ENCODE data around the gene INPP1.
"Not testable (repeated sequence)": the region's sequence is repeated elsewhere in the genome, so short reads cannot be mapped to it uniquely, and the experiment has no call there.

The INPP1 gene, protein sequence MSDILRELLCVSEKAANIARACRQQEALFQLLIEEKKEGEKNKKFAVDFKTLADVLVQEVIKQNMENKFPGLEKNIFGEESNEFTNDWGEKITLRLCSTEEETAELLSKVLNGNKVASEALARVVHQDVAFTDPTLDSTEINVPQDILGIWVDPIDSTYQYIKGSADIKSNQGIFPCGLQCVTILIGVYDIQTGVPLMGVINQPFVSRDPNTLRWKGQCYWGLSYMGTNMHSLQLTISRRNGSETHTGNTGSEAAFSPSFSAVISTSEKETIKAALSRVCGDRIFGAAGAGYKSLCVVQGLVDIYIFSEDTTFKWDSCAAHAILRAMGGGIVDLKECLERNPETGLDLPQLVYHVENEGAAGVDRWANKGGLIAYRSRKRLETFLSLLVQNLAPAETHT

DNA sequence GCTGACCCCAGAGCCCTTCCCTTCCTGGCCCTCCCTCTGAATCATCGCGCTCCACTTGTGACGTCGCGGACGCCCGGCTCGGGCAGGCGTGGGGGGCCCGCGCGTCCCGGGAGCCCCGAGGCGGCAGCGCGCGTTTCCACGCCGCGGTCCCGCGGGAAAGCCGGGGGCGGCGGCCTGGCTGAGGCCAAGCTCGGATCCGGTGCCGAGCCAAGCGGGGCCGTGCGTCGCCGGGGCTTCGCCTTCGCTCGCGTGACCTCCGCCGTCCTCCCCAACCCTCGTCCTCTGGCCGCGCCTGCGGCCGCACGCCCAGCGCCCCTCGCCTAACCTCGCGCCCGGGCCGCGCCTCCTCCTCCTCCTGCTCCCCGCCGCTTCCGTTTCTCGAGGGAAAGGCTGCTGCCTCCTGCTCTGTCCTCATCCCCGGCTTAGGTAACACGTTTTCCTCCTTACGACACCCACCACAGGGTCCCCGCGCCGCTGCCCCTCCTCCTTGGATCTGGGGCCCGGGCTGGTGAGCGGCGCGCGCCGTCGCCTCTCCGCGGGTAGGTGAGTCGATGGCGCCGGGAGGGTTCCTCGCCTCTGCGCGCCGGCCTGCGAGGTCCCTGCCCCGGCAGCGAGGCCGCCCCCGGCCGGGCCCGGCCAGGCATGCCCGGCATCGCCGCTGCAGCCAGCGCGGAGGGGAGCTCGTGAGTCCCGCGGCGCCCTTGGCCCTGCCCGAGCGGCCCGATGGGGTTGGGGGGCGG, at the start of gene INPP1:
Gene INPP1 (plus strand): TSS at position 54 of the 740 bp plus-strand sequence. CDS start 16,514 bp downstream, outside the sequence.
- DNase-seq (ENCODE audit: low read depth, low spot score): no peak

GRCh38 chr2:190297880-190298279, 45.5 kb upstream of the INPP1 start:
- DNase-seq (ENCODE audit: low read depth, low spot score): not testable (repeated sequence)

DNA sequence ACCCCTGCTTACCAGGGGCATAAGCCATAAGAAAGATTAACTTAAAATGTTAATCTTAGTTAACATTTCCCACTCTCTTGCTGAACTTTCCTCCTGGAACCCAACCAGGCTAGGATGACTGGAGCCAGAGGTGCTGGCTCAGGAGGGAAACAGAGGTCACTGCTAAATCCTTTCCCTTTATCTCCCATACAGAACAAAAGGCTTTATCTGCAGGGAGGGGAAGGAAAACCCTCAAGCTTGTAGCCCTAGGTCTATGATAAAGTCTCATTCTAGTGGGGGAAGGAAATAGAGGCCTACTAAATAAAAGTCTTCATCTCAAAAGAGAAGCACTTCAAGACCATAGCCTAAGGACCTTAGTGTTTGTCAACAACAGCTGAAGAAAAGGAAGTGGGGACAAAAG, 42.4 kb upstream of the INPP1 start:
- DNase-seq (ENCODE audit: low read depth, low spot score): no peak

DNA sequence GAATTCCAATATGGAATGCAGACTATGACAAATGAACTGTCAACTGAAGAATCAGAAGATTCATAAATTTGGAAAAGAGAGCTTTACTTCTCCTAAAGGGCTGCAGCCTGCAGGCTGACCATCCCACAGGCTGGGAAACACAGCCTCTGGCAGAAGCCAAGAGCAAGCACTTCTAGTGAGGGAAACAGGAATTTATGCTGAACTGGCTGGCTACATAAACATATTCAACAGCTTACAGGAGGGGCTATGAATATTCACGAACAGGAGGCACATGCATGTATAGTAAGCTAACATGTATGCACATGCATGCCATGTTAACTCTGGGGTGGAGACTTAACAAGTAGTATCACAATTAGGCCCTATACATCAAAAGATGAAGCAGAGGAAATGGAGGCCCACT, 41.3 kb upstream of the INPP1 start:
- DNase-seq (ENCODE audit: low read depth, low spot score): no peak

- no peak for DNase-seq (ENCODE audit: low read depth, low spot score)
Observed at GRCh38 chr2:190303647-190304046, 39.7 kb upstream of the INPP1 start.

GRCh38 chr2:190304404-190304803, 39.0 kb upstream of the INPP1 start:
- no peak for DNase-seq (ENCODE audit: low read depth, low spot score)

GRCh38 chr2:190308031-190308430, 35.4 kb upstream of the INPP1 start:
- no peak for DNase-seq (ENCODE audit: low read depth, low spot score)

- no peak for DNase-seq (ENCODE audit: low read depth, low spot score)
Observed at GRCh38 chr2:190311893-190312634, 31.3 kb upstream of the INPP1 start.

DNA sequence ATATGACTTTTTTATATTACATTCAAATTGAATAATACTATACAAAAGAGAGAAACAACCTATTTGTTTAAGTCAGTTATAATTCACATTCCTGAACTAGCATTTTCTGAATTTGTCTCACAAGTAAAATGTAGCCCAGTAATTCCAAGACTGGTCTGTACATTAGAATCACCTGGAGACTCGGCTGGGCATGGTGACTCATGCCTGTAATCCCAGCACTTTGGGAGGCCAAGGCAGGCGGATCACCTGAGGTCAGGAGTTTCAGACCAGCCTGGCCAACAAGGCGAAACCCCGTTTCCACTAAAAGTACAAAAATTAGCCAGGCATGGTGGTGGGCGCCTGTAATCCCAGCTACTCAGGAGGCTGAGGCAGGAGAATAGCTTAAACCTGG, 30.8 kb upstream of the INPP1 start:
- not testable (repeated sequence) for DNase-seq (ENCODE audit: low read depth, low spot score)

GRCh38 chr2:190313880-190314279, 29.5 kb upstream of the INPP1 start:
- no peak for DNase-seq (ENCODE audit: low read depth, low spot score)

GRCh38 chr2:190315273-190315672, 28.1 kb upstream of the INPP1 start:
- no peak for DNase-seq (ENCODE audit: low read depth, low spot score)

DNA sequence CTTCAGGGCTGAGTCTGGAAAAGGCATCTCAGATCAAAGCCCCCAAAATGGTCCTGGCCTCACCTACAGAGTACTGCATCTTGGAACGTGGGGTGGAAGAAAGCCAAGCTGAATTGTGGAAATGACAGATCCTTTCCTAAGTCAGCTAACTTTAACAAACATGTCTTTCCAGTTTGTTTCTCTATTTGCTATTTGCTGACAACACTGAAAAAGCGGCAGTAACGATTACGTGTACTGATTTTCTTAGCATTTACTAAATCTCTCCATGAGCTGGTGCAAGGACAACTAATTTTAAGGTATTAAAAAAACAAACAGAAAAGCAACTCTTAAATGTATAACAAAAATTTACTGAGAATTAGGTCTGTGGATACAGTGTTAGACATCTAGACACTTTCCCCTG, 24.9 kb upstream of the INPP1 start:
- DNase-seq (ENCODE audit: low read depth, low spot score): no peak

- DNase-seq (ENCODE audit: low read depth, low spot score): no peak
Observed at GRCh38 chr2:190318931-190319554, 24.3 kb upstream of the INPP1 start.

DNA sequence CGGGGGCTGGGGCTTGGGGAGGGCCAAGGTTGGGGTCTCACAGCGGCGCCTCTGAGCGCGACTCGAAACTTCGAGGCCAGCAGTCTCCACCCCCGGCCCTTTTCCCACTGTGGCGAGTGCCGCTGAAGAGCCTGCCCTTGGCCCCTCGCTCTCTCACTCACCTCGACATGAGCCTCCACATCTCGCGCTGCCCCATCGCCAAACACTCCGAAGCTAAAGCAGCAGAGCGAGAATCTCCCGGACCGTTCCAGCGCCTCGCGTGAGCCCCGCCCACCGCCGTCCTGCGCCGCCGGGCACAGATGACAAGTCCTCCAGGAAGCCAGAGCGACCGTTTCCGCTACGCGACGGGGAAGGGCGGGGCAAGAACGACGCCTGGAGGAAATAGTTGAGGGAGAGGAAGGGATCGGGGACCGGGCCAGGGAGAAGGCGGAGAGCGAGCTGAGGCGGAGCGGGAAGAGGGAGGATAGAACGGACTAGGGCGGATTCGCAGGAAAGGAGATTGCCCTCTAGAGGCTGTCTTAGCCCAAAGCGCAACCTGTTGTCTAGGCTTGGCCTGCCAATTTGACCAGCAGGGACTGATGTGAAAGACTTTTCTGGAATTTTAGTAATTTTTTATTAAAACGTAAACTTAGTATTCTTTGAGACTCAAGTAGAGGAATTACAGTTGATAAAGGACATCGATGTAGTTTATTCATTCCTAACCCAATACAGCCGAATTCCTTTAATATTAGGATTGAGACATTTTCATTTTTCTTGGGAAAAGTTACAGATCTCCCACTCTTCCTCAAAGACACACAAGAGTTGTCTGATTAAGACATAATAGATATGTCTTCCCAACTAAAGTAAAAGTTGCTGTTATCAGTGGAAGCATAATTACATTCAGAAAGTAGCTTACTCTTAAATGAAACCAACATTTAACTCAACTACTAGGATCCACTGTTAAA, 23.6 kb upstream of the INPP1 start, which contains the start of gene HIBCH:
Gene HIBCH (minus strand): TSS at position 272 of the 944 bp plus-strand sequence. CDS start 76 bp downstream, at position 196.
- peak; percentile 97 for DNase-seq (ENCODE audit: low read depth, low spot score)

DNA sequence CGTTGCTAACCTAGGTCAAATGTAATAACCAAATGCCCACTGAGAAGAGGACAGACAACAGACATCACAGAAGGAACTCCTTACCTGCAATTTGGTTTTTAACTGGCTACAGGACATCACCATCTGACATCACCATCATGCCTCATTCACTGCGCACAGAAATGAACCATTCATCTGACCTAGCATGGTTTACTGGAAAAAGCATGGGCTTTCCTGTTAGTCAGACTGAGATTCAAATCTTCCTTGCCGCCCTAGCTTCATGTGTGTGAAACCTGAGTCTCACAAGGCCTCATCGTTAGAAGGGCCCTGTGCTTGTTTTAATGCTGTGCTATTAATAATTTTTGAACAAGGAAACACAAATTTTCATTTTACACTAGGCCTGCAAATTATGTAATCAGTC, 22.7 kb upstream of the INPP1 start:
- DNase-seq (ENCODE audit: low read depth, low spot score): no peak

GRCh38 chr2:190323406-190323805, 20.0 kb upstream of the INPP1 start:
- DNase-seq (ENCODE audit: low read depth, low spot score): no peak

- no peak for DNase-seq (ENCODE audit: low read depth, low spot score)
Observed at GRCh38 chr2:190325588-190325987, 17.8 kb upstream of the INPP1 start.

- no peak for DNase-seq (ENCODE audit: low read depth, low spot score)
Observed at GRCh38 chr2:190327867-190328572, 15.4 kb upstream of the INPP1 start.

- DNase-seq (ENCODE audit: low read depth, low spot score): no peak
Observed at GRCh38 chr2:190328573-190329147, 14.7 kb upstream of the INPP1 start.

DNA sequence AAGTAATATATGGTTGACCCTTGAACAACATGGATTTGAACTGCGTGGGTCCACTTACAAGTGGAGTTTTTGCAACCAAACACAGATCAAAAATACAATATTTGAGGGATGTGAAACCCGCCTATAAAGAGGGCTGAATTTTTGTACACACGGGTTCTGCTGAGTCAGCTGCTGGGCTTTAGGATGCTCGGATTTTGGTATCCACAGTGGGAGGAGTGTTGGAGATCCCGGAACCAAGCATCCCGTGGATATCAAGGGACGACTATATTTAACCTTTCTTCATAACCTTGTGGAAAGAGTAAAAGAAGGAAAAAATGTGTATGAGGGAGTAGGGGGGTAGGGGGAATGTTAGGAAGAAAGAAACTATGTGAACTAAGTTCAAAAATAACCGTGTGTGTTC, 10.0 kb upstream of the INPP1 start:
- DNase-seq (ENCODE audit: low read depth, low spot score): no peak

All from smooth muscle cell of the brain vasculature (primary cell).